Stimulated activated CD4-positive, alpha-beta T cell treated with anti-CD3 and anti-CD28 coated beads, Interleukin-15, amount 100 ng/mL, for 48 hours (primary cell): Measurements from ENCODE around the gene SS18L1.
A peak's percentile ranks its signal among the peaks of the same experiment; 100 is the strongest.

Source experiments
- DNase-seq, 2 donors: peaks; one replicate each; pipeline ENCODE4 v3.0.0-alpha.2; 2020; ENCODE audit warnings: low read depth in 2 of 2

The SS18L1 gene

DNA sequence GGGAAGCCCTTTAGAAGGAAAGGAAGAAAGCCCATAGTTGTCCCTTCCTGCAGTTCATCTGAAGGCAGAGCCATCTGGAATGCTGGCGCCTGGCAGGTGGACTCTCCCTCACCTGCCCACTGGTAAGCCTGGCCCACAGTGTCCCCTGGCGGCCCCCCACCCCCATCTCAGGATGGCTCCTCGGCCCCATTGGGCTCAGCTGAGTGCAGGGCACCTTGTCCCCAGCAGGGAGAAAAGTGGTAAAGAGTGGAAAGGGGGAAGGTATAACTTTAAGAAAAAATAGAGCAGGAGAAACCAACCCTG lies 12.6 kb downstream of the SS18L1 start:
- no peak for DNase-seq

DNA sequence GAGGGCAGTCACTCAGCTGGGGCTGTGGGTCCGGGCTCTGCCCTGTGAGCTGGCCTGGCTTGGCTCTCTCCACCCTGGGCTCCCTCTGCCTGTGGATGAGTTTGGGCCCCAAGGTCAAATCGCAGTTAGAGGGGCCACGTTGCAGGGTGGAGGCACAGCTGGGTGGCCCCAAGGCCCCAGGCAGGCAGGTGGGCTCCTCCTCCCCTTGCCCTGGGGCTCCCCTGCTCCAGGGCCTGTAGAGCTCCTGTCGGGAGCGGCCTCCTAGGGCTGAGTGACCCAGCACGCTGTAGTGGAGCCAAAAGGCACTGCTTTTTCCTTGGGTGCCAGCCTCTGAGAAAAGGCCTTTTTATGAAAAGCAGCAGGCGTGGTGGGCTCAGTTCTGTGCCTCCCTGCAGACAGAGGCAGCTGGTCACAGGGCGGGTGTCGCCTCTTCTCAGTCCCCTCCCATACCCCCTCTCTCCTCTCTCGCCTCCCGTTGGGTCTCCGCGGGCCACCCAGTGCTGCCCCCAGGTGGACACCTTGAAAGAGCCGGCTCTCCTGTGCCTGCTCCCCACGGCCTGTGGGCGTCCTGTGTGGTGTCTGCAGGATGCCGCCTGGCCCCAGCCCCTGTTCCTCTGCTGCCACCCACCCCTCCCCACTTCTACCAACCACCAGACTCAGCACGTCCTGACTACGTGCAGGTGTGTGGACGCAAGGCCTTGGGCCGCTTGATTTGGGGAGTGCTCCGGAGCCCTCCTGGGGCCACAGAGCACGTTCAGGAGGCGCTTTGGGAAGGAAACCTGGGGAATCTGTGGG lies 13.2 kb downstream of the SS18L1 start:
- DNase-seq, result peak; percentile 52 to 67

DNA sequence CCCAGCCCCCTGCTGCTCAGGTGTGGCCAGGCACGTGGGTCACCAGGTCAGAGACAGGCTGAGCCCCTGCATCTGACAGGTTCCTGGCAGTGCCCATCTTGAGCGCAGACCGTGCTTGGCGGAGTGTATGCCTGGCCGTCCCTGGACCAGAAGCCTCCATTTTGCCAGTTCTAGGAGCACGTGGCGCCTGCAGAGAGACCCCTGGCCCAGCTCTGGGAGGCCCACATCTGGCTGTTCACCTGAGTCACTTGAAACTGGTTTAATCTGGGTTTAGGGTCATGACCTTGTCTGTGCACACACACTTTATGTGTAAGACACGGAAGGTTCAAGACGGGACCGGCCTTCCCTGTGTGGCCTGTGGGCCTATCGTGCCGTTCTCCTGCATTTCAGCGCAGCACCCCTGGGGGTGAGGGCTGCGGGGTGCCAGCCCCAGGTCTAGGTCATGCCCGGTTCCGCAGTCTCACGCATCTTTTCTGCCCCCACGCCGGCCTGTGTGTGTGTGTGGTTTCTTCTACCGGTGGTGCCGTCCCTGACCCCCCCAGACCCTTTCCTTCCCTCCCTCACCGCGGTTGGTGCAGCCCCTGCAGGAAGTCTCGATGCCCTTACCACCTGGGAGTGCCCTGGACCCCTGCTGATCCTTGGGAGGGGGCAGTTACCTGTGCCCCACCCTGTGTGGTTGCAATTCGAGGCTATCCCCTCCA lies 14.0 kb downstream of the SS18L1 start:
- DNase-seq, result no peak

DNA sequence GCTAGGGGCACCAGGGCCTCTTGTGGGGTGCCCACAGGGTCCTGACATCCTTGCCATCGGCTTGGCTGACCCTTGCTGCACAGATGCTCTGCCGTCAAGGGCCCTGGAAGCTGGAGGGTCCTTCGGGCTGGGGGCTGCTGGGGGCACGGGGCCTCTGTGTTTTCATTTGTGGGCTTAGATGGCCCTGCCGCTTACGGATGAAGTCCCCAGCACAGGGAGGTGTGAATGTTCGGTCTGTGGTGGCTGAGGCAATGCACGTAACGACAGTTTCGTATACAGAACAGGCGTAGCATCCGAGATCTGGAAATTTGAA lies 14.5 kb downstream of the SS18L1 start:
- DNase-seq, result no peak

DNA sequence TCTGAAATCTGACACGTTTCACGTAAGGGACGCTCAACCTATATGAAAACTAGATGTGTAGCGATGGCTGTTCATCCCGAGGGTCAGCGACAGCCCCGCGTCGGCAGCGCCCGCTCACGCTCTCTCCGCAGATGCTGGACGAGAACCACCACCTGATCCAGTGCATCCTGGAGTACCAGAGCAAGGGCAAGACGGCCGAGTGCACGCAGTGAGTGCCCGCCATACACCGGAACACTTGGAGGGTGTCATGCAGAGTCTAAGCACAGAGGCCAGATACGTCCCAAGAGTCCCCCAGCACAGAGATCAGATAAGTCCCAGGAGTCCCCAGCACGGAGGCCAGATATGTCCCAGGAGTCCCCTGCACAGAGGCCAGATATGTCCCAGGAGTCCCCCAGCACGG lies 15.0 kb downstream of the SS18L1 start:
- no peak for DNase-seq

DNA sequence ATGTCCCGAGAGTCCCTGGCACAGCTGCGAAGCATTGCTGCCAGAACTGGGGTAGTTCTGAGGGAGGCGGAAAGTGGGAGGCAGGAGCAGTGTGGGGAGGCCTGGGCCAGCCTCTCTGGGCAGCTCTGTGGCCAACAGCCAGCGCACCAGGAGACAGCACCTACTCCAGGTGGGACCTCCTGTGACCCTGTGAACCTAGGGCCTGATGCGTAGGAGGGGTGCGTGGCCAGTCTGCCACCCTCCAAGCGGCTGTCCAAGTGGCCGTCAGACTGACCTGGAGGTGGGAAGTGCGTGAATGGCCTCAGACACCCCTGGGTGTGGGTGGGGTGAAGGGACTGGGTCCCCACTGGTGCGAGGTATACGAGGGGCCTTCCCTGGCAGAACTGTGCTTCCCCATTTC lies 15.5 kb downstream of the SS18L1 start:
- no peak for DNase-seq

DNA sequence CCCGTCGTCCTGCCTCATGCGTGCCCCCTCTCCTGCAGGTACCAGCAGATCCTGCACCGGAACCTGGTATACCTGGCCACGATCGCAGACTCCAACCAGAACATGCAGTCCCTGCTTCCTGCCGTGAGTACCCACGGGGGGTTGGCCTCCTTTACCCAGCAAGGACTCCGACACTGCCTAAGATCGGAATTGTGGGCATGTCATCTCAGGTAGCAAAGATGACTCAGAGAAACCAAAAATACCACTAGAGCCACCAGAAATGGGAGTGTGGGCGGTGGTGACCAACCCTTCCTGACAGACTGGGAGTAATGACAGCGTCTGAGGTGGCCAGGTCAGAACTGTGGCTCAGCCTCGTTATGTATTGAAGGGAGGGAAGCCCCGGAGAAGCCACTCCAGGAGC lies 16.3 kb downstream of the SS18L1 start:
- peak; percentile 61 to 70 for DNase-seq

DNA sequence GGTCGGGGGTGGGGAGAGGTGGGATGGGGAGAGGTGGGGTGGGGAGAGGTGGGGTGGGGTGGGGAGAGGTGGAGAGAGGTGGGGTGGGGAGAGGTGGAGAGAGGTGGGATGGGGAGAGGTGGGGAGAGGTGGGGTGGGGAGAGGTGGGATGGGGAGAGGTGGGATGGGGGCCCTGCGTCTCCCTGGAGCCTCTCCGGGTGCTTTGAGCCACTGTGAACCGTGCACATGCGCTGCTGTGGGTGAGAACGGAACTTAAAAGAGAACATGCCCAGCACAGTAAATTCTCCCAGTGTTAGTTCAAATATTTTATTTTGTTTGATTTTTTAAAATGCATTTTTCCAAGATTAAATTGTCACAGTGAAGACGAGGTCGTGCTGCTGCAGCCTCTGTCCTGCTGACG lies 16.7 kb downstream of the SS18L1 start:
- DNase-seq, result no peak

DNA sequence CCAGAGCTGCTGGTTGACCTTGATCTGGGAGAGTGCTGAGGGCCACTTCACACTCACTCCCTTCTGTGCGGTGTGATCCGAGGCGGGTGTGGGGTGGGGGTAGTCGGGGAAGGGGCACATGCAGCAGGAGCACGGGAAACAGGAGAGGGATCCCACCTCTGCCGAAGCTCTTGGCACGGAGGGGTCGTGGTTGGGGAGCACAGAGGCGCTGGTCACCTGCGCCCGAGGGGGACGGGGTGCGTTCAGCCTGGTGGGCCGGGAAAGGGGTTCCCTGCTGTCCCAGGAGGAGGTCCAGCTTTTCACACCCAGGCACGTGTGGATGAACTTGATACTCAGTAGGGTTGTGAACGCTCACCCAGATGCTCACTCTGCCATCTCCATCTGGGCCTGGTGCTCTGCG lies 17.3 kb downstream of the SS18L1 start:
- no peak for DNase-seq

DNA sequence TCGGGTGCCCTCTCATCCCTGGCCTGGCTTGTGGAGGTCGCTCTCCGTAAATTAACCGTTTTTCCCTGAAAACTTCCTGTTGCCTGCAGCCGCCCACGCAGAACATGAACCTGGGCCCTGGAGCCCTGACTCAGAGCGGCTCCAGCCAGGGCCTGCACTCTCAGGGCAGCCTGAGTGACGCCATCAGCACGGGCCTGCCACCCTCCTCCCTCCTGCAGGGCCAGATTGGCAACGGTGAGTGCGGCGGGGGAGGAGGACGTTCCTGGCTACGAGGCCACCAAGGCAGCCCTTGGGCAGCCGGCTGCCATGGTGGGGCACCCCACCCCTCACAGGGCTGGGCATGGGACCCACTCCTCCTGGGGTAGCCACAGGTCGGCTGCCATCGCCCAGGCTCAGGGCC lies 17.8 kb downstream of the SS18L1 start:
- DNase-seq, result no peak

DNA sequence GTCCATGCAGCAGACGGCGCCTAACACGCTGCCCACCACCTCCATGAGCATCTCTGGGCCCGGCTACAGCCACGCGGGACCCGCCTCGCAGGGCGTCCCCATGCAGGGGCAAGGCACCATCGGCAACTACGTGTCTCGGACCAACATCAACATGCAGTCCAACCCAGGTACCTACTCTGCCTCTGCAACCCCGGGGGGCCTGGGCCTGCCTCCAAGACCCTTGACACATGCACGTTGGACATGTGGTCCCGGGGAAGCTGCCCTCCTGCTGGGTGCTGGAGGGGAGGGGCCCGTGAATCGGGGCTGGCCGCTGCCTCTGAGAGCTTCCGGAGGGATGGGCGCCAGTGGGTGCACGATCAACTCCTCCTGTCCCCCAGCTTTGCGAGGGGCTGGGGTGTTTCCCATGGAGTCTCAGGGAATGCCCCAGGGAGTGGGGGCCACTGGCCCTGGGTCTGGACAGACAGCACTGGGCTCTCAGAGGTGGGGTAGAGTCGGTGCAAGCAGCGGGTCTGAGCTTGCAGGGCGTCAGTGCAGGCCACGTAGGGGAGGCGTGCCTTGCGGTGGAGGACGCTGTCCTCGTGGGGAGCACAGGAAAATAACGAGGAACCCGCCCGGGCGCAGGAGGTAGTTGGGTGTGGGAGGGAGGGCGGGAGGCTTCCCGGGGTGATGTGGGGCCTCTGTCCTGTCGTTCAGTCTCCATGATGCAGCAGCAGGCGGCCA lies 19.4 kb downstream of the SS18L1 start:
- no peak for DNase-seq

DNA sequence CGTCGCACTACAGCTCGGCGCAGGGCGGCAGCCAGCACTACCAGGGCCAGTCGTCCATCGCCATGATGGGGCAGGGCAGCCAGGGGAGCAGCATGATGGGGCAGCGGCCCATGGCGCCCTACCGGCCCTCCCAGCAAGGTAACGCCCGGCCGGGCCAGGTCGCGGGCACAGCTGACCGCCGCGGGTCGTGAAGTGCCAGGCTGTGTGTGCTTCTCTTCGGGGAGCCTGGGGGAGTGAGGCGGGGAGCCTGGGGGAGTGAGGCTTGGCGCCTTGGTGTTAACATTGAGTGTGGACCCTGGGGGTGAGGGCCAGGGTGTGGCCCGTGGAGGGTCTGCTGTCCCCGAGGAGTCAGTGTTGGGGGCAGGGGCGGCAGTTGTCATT lies 19.9 kb downstream of the SS18L1 start:
- no peak for DNase-seq

DNA sequence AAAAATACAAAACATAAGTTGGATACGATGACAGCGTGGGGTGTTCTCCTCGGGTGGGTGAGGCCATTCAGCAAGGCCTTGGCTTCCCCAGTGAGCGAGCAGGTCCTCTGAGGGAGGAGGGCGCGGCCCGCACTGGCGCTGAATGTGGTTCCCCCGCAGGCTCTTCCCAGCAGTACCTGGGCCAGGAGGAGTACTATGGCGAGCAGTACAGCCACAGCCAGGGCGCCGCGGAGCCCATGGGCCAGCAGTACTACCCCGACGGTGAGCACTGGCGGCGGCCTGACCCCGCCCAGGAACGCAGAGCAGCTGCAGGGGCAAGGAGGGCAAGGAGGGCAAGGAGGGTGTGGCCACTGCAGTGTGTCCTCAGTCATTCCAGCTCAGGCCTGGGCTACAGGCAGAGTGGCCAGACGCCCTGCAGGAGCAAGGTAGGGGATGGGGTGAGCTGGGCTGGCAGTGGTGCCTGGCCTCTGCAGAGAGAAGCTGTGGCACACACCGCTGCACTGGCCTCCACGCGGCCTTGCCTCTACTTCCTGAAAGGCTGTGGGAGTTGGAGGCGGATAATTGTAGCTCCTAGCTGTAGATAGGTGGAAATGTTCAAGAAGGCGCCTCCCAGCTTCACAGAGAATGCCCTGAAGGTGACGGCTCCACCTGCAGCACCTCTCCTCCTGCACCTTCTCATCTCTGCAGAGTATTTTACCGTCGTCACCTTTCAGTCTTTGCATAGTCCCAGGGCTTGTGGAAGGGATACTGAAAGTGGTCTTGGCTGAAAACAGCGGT lies 20.6 kb downstream of the SS18L1 start:
- no peak for DNase-seq

DNA sequence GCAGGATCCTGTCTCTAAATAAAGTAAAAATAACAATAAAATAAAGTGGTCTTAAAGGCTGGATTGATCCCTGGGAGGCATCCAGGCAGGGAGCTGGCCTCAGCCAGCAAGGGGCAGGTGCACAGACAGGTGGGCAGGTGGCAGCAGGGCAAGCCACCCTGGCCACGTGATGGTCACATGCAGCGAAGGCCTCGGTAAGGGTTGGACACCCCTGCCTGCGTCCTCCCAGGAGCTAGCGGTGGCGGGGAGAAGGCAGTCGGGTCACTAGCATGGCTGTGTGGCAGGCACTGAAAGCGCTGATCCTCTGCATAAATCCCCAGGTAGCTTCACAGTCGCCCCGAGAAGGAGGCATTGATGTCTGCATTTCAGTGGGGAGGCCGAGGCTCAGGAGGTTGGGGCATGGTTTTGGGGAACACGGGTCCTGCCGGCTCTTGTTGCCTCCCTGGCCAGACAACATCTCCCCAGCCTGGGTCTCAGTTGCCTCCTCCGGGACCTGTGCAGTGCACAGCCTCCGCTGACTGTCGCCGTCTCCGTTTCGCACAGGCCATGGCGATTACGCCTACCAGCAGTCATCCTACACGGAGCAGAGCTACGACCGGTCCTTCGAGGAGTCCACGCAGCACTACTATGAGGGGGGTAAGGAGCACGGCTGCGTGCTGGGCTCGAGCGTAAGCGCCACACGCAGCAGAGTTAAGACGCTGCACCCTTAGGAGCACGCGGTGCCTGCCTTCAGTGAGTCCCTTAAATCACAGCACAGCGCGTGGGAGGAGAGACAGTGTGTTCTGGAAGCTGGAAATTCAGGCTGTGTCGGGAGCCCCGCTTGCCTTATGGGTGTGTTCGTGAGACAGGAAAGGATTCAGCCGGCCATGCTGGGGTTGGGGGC lies 21.6 kb downstream of the SS18L1 start:
- DNase-seq, result no peak

DNA sequence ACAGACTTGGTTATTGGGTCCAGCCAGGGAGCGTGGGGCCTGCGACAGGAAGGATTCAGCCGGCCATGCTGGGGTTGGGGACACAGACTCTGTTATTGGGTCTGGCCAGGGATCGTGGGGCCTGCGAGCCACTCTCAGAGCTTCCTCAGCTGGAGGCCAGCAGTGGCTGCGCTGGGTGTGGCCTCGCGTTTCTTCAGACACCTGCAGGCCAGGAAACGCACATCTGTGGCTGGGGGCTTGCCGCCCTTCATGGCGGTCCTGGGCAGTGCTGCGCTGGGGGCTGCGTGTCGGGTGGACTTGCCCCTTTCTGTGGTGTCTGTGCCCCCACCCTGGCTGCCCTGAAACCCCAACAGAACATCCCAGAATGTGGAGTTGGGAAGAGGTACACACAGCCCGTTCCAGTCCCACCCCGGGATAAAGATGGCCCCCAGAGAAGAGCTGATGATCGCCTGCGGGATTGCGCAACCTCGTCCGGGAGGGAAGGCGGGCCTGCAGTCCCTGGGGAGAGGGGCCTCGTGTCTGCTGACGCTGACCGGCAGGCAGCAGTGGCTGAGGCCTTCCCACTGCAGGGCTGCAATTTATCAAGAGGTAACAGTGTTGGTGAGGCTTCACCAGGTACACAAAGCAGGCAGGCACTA lies 22.3 kb downstream of the SS18L1 start:
- DNase-seq, result no peak

DNA sequence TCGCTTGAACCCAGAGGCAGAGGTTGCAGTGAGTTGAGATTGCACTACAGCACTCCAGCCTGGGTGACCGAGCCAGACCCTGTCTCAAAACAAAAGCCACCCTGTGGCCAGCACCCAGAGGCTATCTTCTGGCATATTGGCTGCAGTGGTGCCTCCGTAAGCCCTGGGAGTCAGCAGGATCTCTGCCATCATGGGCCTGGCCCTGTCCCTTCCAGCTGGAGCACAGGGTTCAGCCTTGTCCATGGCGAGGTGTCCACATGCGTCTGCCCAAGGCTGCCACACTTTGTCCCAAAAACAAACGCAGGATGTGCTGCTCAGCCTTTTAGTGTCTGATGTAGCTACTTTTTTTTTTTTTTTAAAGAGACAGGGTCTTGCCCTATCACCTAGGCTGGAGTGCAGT lies 23.9 kb downstream of the SS18L1 start:
- DNase-seq, result no peak

DNA sequence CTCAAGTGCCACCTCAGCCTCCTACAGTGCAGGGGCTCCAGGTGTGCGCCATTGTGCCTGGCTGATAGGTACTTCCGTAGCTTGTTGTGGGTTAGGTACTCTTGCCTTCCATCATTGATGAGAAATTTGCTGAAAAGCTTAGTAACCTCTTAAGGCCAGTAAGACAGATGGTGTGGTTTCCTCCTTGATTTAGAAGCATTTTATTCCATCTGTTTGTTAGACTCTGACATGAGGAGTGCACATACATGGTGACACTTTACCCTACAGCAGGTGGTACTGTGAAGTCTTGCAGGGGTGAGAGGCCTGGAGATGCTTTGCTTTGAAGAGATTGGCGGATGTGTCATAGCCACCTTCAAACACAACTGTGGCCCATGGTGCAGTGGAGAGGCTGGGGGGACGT lies 24.5 kb downstream of the SS18L1 start:
- no peak for DNase-seq

DNA sequence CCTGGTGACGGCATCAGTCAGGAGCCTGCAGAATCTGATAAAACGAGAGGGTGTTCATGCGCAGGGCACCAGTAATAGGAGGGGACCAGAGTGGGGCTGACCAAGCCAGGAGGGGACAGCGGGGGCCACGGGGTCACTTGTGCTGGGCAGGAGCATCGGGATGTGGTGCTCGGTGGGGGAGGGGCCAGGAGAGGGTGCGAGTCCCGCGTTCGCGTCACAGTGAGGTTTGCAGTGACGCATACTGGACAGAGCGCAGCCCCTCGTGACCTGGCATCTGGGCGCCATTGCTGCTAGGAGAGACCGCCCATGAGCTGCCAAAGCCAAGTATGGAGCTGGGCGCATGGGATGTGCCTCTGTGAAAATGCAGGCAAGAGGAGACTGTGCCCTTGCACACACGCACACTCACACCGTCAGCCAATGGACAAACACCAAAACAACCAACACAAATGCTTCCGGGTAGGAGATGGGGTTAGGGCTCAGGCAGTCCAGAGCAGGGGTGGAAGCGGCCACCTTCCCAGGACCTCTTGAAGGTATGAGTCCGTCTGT lies 25.4 kb downstream of the SS18L1 start:
- no peak for DNase-seq

DNA sequence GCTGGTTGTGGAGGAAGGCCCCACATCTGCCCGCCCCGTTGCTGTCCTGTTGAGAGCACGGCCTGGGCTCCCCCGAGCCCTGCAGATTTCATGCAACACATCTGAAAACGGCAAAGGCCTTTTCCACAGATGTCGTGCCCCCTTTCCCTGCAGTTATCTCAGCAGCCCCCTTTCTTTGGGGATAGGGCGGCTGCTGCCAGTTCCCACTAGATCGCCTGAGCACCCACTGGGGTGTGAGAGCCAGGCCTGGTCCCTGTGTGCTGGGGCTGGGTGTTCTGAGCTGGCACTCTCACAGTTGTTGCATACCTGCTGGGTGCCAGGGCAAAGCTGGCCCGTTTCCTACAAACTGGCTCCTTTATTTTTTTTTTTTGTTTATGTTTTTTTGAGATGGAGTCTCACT lies 27.0 kb downstream of the SS18L1 start:
- DNase-seq, result no peak

DNA sequence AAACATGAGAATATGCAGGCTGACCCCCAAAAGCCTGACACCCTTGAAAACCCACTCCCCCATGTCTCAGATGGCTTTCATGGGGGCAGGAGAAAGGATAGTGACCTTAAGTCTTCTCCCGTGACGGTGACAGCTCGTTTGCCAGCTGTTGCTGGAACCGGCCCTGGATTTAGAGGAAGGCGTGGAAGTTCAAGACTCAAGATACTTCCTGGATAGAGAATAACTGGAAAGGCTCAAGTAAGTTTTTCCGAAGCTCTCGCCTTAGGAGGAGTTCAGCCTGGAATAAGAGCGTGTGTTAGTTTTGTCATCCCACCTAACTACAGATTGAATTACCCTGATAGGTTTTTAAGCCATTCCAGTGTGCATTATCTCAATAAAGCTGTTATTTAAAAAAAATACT lies 27.7 kb downstream of the SS18L1 start:
- DNase-seq, result no peak

DNA sequence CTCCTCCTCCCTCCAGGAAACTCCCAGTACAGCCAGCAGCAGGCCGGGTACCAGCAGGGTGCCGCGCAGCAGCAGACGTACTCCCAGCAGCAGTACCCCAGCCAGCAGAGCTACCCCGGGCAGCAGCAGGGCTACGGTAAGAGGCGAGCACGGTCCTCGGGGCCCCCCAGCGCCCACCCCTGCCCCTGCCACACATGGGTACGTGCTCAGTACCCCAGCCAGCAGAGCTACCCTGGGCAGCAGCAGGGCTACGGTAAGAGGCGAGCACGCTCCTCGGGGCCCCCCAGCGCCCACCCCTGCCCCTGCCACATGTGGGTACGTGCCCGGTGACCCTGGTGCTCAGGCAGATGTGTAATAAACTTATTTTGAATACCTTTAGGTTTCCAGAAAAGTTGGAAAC lies 29.1 kb downstream of the SS18L1 start:
- no peak for DNase-seq
